PFSK-1 (cell line): Measurements from ENCODE around the gene DHX15.

ENCODE experiments used
- POLR2AphosphoS5 ChIP-seq: IDR thresholded peaks from 2 replicates; pipeline ENCODE4 v1.6.1; 2012; ENCODE audit warnings: low read depth, mild to moderate bottlenecking, control low read depth, low read length, moderate library complexity
- SIN3A ChIP-seq: IDR thresholded peaks from 2 replicates; pipeline ENCODE4 v1.6.1; 2012; ENCODE audit warnings: mild to moderate bottlenecking, low read length, moderate library complexity, borderline replicate concordance; ENCODE audit not compliant: insufficient read depth
- TF ChIP-seq, protein P1 (sequence below), 2 experiments: IDR thresholded peaks; 2 replicates each; pipeline versions ENCODE4 v1.6.1 to v1.8.0; 2011 to 2012; ENCODE audit warnings: low read depth in 2 of 2, low read length in 2 of 2, control low read depth in 1 of 2, inconsistent platforms in 1 of 2, mild to moderate bottlenecking in 1 of 2, moderate library complexity in 1 of 2; ENCODE audit not compliant: insufficient read depth in 1 of 2

DNA sequence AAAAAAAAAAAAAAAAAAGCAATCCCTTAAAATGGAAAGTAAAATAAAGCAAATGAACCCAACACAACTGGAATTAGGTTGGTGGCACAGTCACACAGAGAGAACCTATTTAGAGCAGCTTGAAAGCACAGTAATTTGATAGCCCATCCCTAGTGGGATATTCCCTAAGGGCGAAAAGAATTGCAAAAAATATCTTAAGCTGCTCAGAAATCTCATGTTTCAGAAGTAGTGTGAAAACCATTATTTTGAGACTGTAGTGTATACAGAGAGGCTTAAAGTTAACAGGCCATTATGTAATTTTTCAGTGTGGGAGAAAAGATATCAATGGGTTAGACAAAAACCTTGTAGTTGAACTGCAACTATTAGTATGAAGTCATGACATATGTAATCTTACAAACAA, 40.0 kb upstream of the DHX15 start:
- no peak for TF ChIP-seq POLR2AphosphoS5
- no peak for TF ChIP-seq SIN3A
- TF ChIP-seq, protein P1, sequence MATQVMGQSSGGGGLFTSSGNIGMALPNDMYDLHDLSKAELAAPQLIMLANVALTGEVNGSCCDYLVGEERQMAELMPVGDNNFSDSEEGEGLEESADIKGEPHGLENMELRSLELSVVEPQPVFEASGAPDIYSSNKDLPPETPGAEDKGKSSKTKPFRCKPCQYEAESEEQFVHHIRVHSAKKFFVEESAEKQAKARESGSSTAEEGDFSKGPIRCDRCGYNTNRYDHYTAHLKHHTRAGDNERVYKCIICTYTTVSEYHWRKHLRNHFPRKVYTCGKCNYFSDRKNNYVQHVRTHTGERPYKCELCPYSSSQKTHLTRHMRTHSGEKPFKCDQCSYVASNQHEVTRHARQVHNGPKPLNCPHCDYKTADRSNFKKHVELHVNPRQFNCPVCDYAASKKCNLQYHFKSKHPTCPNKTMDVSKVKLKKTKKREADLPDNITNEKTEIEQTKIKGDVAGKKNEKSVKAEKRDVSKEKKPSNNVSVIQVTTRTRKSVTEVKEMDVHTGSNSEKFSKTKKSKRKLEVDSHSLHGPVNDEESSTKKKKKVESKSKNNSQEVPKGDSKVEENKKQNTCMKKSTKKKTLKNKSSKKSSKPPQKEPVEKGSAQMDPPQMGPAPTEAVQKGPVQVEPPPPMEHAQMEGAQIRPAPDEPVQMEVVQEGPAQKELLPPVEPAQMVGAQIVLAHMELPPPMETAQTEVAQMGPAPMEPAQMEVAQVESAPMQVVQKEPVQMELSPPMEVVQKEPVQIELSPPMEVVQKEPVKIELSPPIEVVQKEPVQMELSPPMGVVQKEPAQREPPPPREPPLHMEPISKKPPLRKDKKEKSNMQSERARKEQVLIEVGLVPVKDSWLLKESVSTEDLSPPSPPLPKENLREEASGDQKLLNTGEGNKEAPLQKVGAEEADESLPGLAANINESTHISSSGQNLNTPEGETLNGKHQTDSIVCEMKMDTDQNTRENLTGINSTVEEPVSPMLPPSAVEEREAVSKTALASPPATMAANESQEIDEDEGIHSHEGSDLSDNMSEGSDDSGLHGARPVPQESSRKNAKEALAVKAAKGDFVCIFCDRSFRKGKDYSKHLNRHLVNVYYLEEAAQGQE (IDR thresholded peaks at IDR 0.05; ENCODE audit: insufficient read depth in 1 of 2, low read depth in 2 of 2, low read length in 2 of 2) = no peak
